B cell (primary cell): ENCODE measurements around the gene WFDC5. TPM values are rescaled to one million over a fixed set of nuclear protein-coding genes. Genes with fewer than 3 reads are reported as not detected.
A peak's percentile ranks its signal among the peaks of the same experiment; 100 is the strongest.

ENCODE experiments used
- ATAC-seq: fragments of 200-7000 bp; cut with Tn5 transposase; one replicate; pipeline ENCODE4 v1.10.0; 2021; ENCODE audit warnings: low read depth, mild to moderate bottlenecking, moderate number of reproducible peaks, moderate library complexity
- CTCF ChIA-PET: fragments of 350-600 bp; sonication (Branson Sonifier 250); formaldehyde crosslinking; loops from one replicate; lab custom pipeline; 2021; ENCODE audit warnings: antibody characterized with exemption, inconsistent platforms; lab: Charles Lee
- POLR2A ChIA-PET: fragments of 350-600 bp; sonication (Branson Sonifier 250); formaldehyde crosslinking; loops from one replicate; lab custom pipeline; 2021; ENCODE audit warnings: antibody characterized with exemption; lab: Charles Lee
- DNase-seq: peaks from one replicate; pipeline ENCODE4 v3.0.0; 2013
- H2AFZ ChIP-seq: 2 replicates; pipeline ENCODE4 v1.6.1; 2012; ENCODE audit warnings: mild to moderate bottlenecking, low read depth, low read length; ENCODE audit not compliant: insufficient read depth, poor library complexity, severe bottlenecking
- H3K27ac ChIP-seq, 2 donors: 1 replicate in 1 of 2; 2 replicates in 1 of 2; pipeline ENCODE4 v1.5.1; 2012 to 2013; ENCODE audit warnings: low read length in 2 of 2, mild to moderate bottlenecking in 2 of 2, moderate library complexity in 1 of 2
- H3K27me3 ChIP-seq, 4 experiments: fragments of 200-600 bp in 1 of 4; sonication (generic) in 1 of 4; replicated peaks in 1 of 4; 1 replicate in 2 of 4; 2 replicates in 2 of 4; pipeline versions ENCODE4 v1.6.1 to v1.7.0; 2013 to 2016; ENCODE audit warnings: low read length in 3 of 4, mild to moderate bottlenecking in 2 of 4, mixed read lengths in 1 of 4, moderate library complexity in 1 of 4; ENCODE audit not compliant: insufficient read depth in 4 of 4, control insufficient read depth in 3 of 4; ENCODE audit errors: control extremely low read depth in 1 of 4
- H3K36me3 ChIP-seq, 2 experiments: replicated peaks in 1 of 2; 1 replicate in 1 of 2; 2 replicates in 1 of 2; pipeline versions ENCODE4 v1.6.1 to v1.7.1; 2013; ENCODE audit warnings: low read length in 1 of 2; ENCODE audit not compliant: insufficient read depth in 2 of 2, control insufficient read depth in 1 of 2; ENCODE audit errors: control extremely low read depth in 1 of 2, extremely low read depth in 1 of 2
- H3K4me1 ChIP-seq, 2 donors: fragments of 200-600 bp in 1 of 2; sonication (generic) in 1 of 2; 1 replicate in 1 of 2; 2 replicates in 1 of 2; pipeline versions ENCODE4 v1.5.1 to v1.6.1; 2013 to 2017; ENCODE audit warnings: low read length in 2 of 2; ENCODE audit not compliant: control insufficient read depth in 2 of 2, insufficient read depth in 2 of 2
- H3K4me2 ChIP-seq: replicated peaks from 2 replicates; pipeline ENCODE3; 2012; ENCODE audit warnings: mild to moderate bottlenecking, low read depth, low read length; ENCODE audit not compliant: poor library complexity, severe bottlenecking
- H3K4me3 ChIP-seq, 5 experiments: fragments of 200-600 bp in 1 of 5; sonication (generic) in 1 of 5; 1 replicate in 3 of 5; 2 replicates in 2 of 5; pipeline versions ENCODE4 v1.5.1 to v1.7.0; 2011 to 2016; ENCODE audit warnings: low read length in 4 of 5, mild to moderate bottlenecking in 4 of 5, low read depth in 2 of 5, control low read depth in 1 of 5, moderate library complexity in 1 of 5; ENCODE audit not compliant: insufficient read depth in 1 of 5; ENCODE audit errors: control extremely low read depth in 1 of 5, extremely low read depth in 1 of 5
- H3K79me2 ChIP-seq: fragments of 200-600 bp; sonication (generic); one replicate; pipeline ENCODE4 v1.6.0; 2016; ENCODE audit warnings: low read length; ENCODE audit not compliant: control insufficient read depth, insufficient read depth
- H3K9ac ChIP-seq: fragments of 200-600 bp; sonication (generic); 2 replicates; pipeline ENCODE4 v1.6.1; 2017; ENCODE audit warnings: mild to moderate bottlenecking, low read length, moderate library complexity
- H3K9me3 ChIP-seq, 3 donors: one replicate each; pipeline versions ENCODE4 v1.6.1 to v1.7.1; 2013; ENCODE audit warnings: low read length in 2 of 3; ENCODE audit not compliant: control insufficient read depth in 2 of 3, insufficient read depth in 1 of 3; ENCODE audit errors: control extremely low read depth in 1 of 3
- H4K20me1 ChIP-seq: 2 replicates; pipeline ENCODE4 v1.6.0; 2012; ENCODE audit warnings: mild to moderate bottlenecking, low read length; ENCODE audit not compliant: insufficient read depth, control insufficient read depth, poor library complexity, severe bottlenecking
- H3K27ac Mint-ChIP-seq: one replicate; pipeline ENCODE4 v1.8.0; 2021; ENCODE audit warnings: mixed read lengths
- H3K27me3 Mint-ChIP-seq: one replicate; pipeline ENCODE4 v1.8.0; 2021; ENCODE audit warnings: mixed read lengths
- H3K4me1 Mint-ChIP-seq: one replicate; pipeline ENCODE4 v1.8.0; 2021; ENCODE audit warnings: mixed read lengths
- H3K4me3 Mint-ChIP-seq: one replicate; pipeline ENCODE4 v1.8.0; 2021; ENCODE audit warnings: mixed read lengths
- H3K9me3 Mint-ChIP-seq: one replicate; pipeline ENCODE4 v1.8.0; 2022; ENCODE audit warnings: mixed read lengths; ENCODE audit not compliant: insufficient read depth
- EZH2 ChIP-seq: IDR thresholded peaks from 2 replicates; pipeline ENCODE4 v1.6.1; 2012; ENCODE audit warnings: borderline replicate concordance, low read depth, mild to moderate bottlenecking, moderate library complexity, low read length; ENCODE audit not compliant: insufficient read depth, poor library complexity, severe bottlenecking
- WGBS: methylation state at CpG from one replicate; pipeline ENCODE4 v1.1.5; 2013; ENCODE audit warnings: missing lambda C conversion rate; ENCODE audit not compliant: insufficient coverage; 5-methylcytosine and 5-hydroxymethylcytosine counted together
- intact Hi-C: fragments of 100-400 bp; cut with micrococcal nuclease; formaldehyde crosslinking; loops from one replicate; pipeline ENCODE4 v1.10.0; 2022
- polyA plus RNA-seq: library from polyadenylated mRNA; depleted of rRNA; stranded (reverse); fragments of >200 nt; gene quantifications from 2 replicates; pipeline ENCODE4 v1.2.3, GENCODE V29; 2012
- total RNA-seq, 2 donors: library from RNA; stranded (reverse); fragments of 120-200 nt in 1 of 2; gene quantifications; 1 replicate in 1 of 2; 2 replicates in 1 of 2; pipeline versions ENCODE4 v1.2.3 to v1.2.4, GENCODE V29; 2013 to 2022
- TF ChIP-seq, protein P1 (sequence below): fragments of 200-600 bp; IDR thresholded peaks from one replicate; pipeline ENCODE4 v1.8.0; 2022; ENCODE audit warnings: antibody characterized with exemption, mild to moderate bottlenecking

WFDC5 gene
- total and polyA plus RNA-seq, 2 donors (not counting 1 experiment from before 2014, with no cell fraction given) = not detected

DNA sequence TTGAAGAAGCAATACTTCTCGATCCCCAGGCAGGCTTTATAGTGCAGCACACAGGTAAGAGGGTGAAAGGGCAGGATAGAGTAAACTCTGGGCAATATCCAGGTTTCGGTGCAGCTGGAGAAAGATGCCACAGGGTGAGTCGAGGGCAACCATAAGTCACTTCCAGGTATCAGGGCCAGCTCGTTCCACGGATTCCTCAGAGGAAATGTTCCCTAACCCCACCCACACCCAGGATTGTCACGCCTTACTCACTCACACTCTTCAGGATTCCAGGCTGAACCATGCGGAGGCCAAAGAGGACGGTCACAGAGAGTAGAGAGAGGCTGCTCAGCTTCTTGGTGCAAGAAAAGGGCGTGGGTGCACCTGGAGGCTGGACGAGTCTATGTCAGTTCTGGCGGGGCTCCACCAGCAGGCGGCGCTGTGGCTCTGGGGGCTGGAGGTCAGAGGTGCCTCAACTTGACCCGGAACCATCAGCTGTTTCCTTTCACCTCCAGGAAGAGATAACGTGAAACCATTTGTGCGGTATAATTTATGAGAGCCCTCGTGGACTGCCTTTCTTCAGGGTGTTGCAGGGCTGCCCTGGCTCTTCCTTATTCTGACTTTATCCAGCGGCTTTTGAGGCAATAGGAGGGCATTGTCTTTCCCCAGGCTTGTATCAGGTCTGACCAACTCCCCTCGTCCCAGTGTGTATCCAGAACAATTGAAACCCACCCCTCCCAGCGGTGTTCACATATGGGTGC is 23.8 kb upstream of the WFDC5 start:
- no peak overlapping the region for H3K9ac ChIP-seq
- ChIA-PET POLR2A (no interaction called here), CTCF (interaction anchor here (0.9 to 1.8 kb wide), 5 partner anchors 28 to 632 kb away, joined by 3 to 6 read pairs (median 3); no protein-coding TSS in a partner anchor)
- no peak overlapping the region for H3K4me3 ChIP-seq
- intact Hi-C loops = loop anchor here (2.0 kb wide), 1 partner anchor 632 kb away; no protein-coding TSS in a partner anchor
- H3K27me3 ChIP-seq = peaks cover 0 to 21% (median 17%) of the 10 kb centered on the region in 4 experiments
- H3K27ac ChIP-seq = no peak overlapping the region
- H3K27me3 Mint-ChIP-seq = peaks cover 5% of the 10 kb centered on the region
- no peak overlapping the region for H3K27ac Mint-ChIP-seq
- H3K9me3 Mint-ChIP-seq = no peaks in the 10 kb centered on the region
- ATAC-seq (no peak), DNase-seq (peak; percentile 37)
- TF ChIP-seq EZH2 = no peak
- TF ChIP-seq, protein P1, sequence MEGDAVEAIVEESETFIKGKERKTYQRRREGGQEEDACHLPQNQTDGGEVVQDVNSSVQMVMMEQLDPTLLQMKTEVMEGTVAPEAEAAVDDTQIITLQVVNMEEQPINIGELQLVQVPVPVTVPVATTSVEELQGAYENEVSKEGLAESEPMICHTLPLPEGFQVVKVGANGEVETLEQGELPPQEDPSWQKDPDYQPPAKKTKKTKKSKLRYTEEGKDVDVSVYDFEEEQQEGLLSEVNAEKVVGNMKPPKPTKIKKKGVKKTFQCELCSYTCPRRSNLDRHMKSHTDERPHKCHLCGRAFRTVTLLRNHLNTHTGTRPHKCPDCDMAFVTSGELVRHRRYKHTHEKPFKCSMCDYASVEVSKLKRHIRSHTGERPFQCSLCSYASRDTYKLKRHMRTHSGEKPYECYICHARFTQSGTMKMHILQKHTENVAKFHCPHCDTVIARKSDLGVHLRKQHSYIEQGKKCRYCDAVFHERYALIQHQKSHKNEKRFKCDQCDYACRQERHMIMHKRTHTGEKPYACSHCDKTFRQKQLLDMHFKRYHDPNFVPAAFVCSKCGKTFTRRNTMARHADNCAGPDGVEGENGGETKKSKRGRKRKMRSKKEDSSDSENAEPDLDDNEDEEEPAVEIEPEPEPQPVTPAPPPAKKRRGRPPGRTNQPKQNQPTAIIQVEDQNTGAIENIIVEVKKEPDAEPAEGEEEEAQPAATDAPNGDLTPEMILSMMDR = peak; percentile 36
- H3K79me2 ChIP-seq = no peaks in the 10 kb centered on the region
- WGBS = 52% methylated on average over 17 of the region's 20 CpGs
- H3K4me1 ChIP-seq = no peaks in the 10 kb centered on the region
- H3K36me3 ChIP-seq = no peaks in the 10 kb centered on the region
- no peaks in the 10 kb centered on the region for H3K4me1 Mint-ChIP-seq
- peaks cover 0 to 11% (median 0%) of the 10 kb centered on the region in 3 donors for H3K9me3 ChIP-seq
- no peak overlapping the region for H3K4me3 Mint-ChIP-seq
- H3K4me2 ChIP-seq = no peak overlapping the region
- H2AFZ ChIP-seq = no peak overlapping the region
- H4K20me1 ChIP-seq = no peaks in the 10 kb centered on the region

DNA sequence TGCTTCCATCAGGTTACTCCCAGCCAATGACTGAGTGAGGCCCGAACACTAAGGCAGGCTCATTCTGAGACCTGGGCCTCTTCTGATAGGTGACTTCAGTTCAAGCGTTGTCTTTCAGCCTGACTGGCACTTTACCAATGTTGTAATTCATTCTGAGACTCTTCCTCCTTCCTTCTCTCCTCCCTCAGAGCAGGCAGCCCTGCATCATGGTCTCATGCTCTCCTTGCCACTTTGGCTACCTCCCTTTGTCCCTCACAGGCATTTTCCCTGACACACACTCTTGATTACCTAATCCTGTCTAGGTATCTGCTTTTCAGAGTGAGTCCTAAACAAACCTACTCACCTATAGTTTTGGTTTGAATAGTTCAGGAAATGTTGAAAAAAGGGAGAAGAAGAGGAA is 21.9 kb upstream of the WFDC5 start:
- H3K4me1 Mint-ChIP-seq = no peaks in the 10 kb centered on the region
- ATAC-seq = no peak

More for the DNA sequence above, 21.9 kb upstream of the WFDC5 start:
- H3K27ac ChIP-seq = no peak overlapping the region
- H2AFZ ChIP-seq = no peak overlapping the region
- peaks cover 9% of the 10 kb centered on the region for H3K27me3 Mint-ChIP-seq
- H3K9ac ChIP-seq = no peak overlapping the region
- H3K9me3 ChIP-seq = peaks cover 0 to 11% (median 0%) of the 10 kb centered on the region in 3 donors
- 93% methylated on average over 1 of the region's 2 CpGs for WGBS
- no peaks in the 10 kb centered on the region for H3K4me1 ChIP-seq
- TF ChIP-seq, protein P1 = no peak
- no peak for TF ChIP-seq EZH2
- no peaks in the 10 kb centered on the region for H4K20me1 ChIP-seq
- no peak for DNase-seq
- no peak overlapping the region for H3K4me3 Mint-ChIP-seq
- H3K27me3 ChIP-seq = peaks cover 0 to 21% (median 17%) of the 10 kb centered on the region in 4 experiments
- no peak overlapping the region for H3K4me3 ChIP-seq
- H3K9me3 Mint-ChIP-seq = no peaks in the 10 kb centered on the region
- intact Hi-C loops = no loop called here
- H3K4me2 ChIP-seq = no peak overlapping the region
- no peak overlapping the region for H3K27ac Mint-ChIP-seq
- POLR2A ChIA-PET = no interaction called here
- CTCF ChIA-PET = no interaction called here
- no peaks in the 10 kb centered on the region for H3K36me3 ChIP-seq
- no peaks in the 10 kb centered on the region for H3K79me2 ChIP-seq
